G401.6 (cell line): ENCODE results near the gene RAET1L.
"Not testable (repeated sequence)": the region's sequence is repeated elsewhere in the genome, so short reads cannot be mapped to it uniquely, and the experiment has no call there.

ENCODE experiments used
- FAIRE-seq: peaks from 2 replicates; lab custom pipeline; 2012; peaks lifted over from hg19 to GRCh38; lab: Jason Lieb, UNC

RAET1L gene

GRCh38 chr6:149991472-149991795 lies 33.9 kb downstream of the RAET1L start:
- not testable (repeated sequence) for FAIRE-seq

GRCh38 chr6:149990661-149991471 lies 34.5 kb downstream of the RAET1L start:
- no peak for FAIRE-seq

DNA sequence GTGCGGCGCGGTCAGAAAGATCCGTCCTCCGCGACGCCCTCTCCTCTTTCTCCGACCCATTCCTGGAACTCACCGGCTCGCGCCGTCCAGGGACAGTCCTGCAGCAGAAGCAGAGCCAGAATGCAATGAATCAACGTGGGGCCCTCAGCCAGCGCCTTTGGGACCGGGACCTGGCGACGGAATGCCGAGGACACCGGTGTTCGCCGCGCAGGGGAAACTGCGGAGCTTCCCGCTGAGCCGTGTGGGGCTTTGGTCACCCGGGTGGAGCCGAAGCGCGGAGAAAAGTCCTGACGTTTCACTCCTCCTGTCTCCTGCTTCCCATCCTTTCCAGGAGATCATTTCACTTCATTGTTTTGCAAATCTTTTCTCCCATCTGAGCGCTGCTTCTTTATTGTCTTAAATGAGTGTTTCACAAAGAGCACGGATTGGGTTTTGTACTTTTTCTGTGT lies 35.1 kb downstream of the RAET1L start:
- no peak for FAIRE-seq

DNA sequence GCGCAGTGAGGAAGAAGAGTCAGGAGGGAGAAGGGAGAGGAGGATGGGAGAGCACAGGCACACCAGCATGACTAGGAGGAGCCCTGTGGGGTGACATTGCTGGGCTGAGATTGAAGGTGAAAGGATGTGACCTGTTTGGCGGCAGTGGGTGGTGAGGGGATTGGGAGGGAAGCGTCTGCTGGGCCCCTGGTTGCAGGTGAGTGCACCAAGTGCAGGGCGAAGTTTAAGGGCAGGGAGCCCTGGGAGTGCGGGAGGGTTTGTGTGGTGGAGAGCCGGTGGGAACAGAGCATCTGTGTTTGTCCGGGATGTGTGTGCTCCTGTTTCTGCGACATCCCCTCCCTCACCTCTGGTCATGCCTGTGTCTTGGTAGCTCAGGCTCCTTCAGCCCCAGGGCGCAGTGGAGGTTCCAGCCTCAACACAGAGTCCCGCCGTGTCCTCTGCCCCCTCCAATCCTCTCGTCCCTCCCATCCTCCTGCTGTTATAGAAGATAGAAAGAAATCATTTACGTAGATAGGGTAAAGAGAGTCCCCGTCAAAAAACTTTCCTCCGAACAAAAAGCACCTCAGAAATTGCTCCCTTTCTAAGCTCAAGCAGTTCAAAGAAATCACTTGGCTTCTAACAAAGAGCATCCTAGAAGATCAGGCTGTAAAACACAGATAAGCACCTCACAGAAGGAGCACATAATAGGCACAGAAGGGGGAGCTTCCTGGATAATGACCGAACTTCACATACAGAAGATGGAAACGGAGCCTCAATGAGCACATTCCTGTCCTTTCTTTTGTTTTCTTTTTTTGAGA lies 36.6 kb downstream of the RAET1L start:
- FAIRE-seq: no peak

- FAIRE-seq: no peak
These were observed 37.7 kb downstream of the RAET1L start for GRCh38 chr6:149987602-149988107.

DNA sequence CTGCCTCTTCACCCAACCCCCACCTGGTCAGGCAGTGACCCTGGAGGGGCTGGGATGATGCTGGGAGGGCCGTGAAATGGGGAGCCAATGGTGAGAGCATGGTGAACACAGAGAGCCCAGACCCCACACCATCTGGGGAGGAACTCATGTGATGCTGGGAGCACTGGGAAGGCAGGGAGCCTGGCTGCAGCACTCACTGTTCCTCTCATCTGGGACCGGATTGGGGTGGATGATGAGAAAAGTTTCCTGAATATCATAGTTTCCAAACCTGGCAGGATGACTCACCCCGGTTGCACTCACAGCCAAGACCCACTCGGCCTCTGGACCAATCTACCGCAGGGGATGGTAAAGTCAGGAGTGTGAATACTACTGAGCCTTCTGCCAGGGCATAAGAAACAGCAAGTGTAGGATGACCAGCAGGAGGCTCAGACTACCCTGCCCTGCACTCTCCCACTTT lies 39.8 kb downstream of the RAET1L start:
- FAIRE-seq: no peak

GRCh38 chr6:149984773-149985172 lies 40.6 kb downstream of the RAET1L start:
- no peak for FAIRE-seq

GRCh38 chr6:149983145-149983544 lies 42.2 kb downstream of the RAET1L start:
- FAIRE-seq: no peak

- no peak for FAIRE-seq
These were observed 46.0 kb downstream of the RAET1L start for GRCh38 chr6:149979293-149979692.

DNA sequence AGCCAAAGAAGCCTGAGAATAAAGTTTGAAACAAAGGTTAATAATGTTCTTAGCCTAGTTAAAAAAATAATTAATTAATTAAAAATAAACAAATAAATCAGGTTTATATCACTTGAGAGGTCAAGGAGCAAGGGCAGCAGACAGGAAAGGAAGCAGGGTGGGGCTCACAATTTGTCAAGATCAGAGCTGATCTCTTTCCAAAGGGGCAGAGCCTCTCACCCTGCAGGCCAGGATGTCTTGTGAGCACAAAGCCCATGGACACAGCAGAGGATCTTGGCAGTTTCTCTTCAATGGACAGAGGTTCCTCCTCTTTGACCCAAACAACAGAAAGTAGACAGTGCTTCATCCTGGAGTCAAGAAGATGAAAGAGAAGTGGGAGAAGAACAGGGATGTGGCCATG lies 46.7 kb downstream of the RAET1L start:
- FAIRE-seq: no peak

DNA sequence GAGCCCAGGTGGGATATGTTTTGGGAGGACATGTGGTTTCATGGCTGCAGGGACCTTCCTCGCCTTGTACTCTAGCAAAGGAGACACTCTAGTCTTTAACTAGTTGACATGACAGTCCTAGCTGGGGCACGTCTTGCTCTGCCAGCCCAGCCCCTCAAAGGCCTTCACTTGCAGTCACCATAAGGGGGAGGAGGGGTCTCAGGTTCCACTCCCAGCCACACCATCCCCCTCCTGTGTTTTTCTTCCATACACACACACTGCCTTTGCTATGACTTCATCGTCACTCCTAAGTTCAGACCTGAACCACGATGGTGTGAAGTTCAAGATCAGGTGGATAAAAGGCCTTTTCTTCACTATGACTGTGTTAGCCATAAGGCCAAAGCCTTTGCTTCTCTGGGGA lies 48.1 kb downstream of the RAET1L start:
- no peak for FAIRE-seq

DNA sequence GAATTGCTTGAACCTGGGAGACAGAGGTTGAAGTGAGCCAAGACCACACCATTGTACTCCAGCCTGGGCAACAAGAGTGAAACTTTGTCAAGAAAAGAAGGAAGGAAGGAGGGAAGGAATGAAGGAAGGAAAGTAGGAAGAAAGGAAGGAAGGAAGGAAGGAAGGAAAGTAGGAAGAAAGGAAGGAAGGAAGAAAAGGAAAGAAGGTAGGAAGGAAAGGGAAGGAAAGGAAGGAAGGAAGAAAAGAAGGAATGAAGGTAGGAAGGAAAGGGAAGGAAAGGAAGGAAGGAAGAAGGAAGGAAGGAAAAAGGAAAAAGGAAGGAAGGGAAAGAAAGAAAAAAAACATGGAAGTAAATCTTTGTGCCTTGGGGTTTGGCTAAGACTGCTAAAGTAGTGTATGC lies 49.9 kb downstream of the RAET1L start:
- no peak for FAIRE-seq

- FAIRE-seq: no peak
These were observed 50.5 kb downstream of the RAET1L start for GRCh38 chr6:149974825-149975224.

DNA sequence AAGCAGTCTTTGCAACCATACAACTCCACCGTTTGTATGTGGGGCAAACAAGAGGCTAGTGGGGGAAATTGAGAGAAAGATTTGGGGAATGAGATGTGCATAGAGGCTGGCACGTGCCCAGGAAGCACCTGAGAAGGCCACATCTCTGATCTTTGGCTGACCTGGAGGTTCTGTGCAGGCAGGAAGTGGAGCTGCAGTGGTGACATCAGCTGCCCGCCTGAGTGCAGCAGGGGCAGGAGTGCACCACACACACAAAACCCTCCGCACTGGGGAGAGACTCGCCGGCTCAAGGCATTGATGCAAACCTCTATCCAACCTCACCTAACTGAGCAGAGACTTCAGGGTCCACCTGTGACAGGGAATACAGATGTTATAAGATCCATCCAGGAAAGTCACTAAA lies 50.9 kb downstream of the RAET1L start:
- not testable (repeated sequence) for FAIRE-seq

GRCh38 chr6:149969635-149970034 lies 55.7 kb downstream of the RAET1L start:
- FAIRE-seq: no peak

GRCh38 chr6:149968909-149969308 lies 56.4 kb downstream of the RAET1L start:
- FAIRE-seq: not testable (repeated sequence)
